Memory B cell (primary cell): Measurements from ENCODE around the gene CACNA2D4.

ENCODE experiments used
- ATAC-seq: fragments of 150-1000 bp; cut with Tn5 transposase; 2 replicates; pipeline ENCODE4 v1.10.0; 2021; ENCODE audit warnings: low read depth, mild to moderate bottlenecking, moderate library complexity
- DNase-seq, 2 donors: peaks; one replicate each; pipeline ENCODE4 v3.0.0; 2022; ENCODE audit warnings: low spot score in 2 of 2
- H3K27ac Mint-ChIP-seq: one replicate; pipeline ENCODE4 v1.8.0; 2022; ENCODE audit warnings: mild to moderate bottlenecking, moderate library complexity, mixed read lengths
- H3K27me3 Mint-ChIP-seq: one replicate; pipeline ENCODE4 v1.8.0; 2022; ENCODE audit warnings: mixed read lengths
- H3K36me3 Mint-ChIP-seq: one replicate; pipeline ENCODE4 v1.8.0; 2022; ENCODE audit warnings: mild to moderate bottlenecking, mixed read lengths
- H3K4me1 Mint-ChIP-seq: one replicate; pipeline ENCODE4 v1.8.0; 2022; ENCODE audit warnings: mixed read lengths
- H3K4me3 Mint-ChIP-seq: one replicate; pipeline ENCODE4 v1.8.0; 2022; ENCODE audit warnings: mild to moderate bottlenecking, moderate library complexity, mixed read lengths
- H3K9me3 Mint-ChIP-seq: one replicate; pipeline ENCODE4 v1.8.0; 2022; ENCODE audit warnings: mixed read lengths

CACNA2D4 gene

GRCh38 chr12:1870998-1871917 is 47.2 kb downstream of the CACNA2D4 start:
- H3K36me3 Mint-ChIP-seq = peaks cover 4% of the 10 kb centered on the region

GRCh38 chr12:1870086-1870485 is 48.4 kb downstream of the CACNA2D4 start:
- Mint-ChIP-seq H3K4me3 (no peak overlapping the region), H3K27me3 (peaks cover 10% of the 10 kb centered on the region), H3K9me3 (peaks cover 8% of the 10 kb centered on the region), H3K4me1 (peaks cover 8% of the 10 kb centered on the region), H3K36me3 (peaks cover 4% of the 10 kb centered on the region), H3K27ac (no peak overlapping the region)
- no peak for ATAC-seq
- DNase-seq = no peak

More at GRCh38 chr12:1870998-1871917, 47.2 kb downstream of the CACNA2D4 start:
- Mint-ChIP-seq H3K4me1 (peaks cover 6% of the 10 kb centered on the region), H3K27ac (peak overlapping the region; percentile 53), H3K9me3 (peaks cover 8% of the 10 kb centered on the region), H3K27me3 (peaks cover 9% of the 10 kb centered on the region), H3K4me3 (no peak overlapping the region)
- ATAC-seq (no peak), DNase-seq (no peak)

GRCh38 chr12:1869145-1869544 is 49.3 kb downstream of the CACNA2D4 start:
- no peak for ATAC-seq
- Mint-ChIP-seq H3K27me3 (peaks cover 10% of the 10 kb centered on the region), H3K4me3 (no peak overlapping the region), H3K9me3 (peaks cover 8% of the 10 kb centered on the region), H3K4me1 (peaks cover 8% of the 10 kb centered on the region), H3K36me3 (peaks cover 4% of the 10 kb centered on the region), H3K27ac (no peak overlapping the region)
- DNase-seq = no peak

GRCh38 chr12:1865284-1865866 is 53.1 kb downstream of the CACNA2D4 start:
- ATAC-seq = no peak
- Mint-ChIP-seq H3K36me3 (peaks cover 4% of the 10 kb centered on the region), H3K9me3 (peaks cover 8% of the 10 kb centered on the region), H3K27ac (no peak overlapping the region), H3K27me3 (peaks cover 11% of the 10 kb centered on the region), H3K4me1 (peaks cover 2% of the 10 kb centered on the region), H3K4me3 (no peak overlapping the region)
- no peak for DNase-seq

GRCh38 chr12:1864867-1865266 is 53.6 kb downstream of the CACNA2D4 start:
- Mint-ChIP-seq H3K4me1 (peaks cover 2% of the 10 kb centered on the region), H3K4me3 (no peak overlapping the region), H3K27ac (no peak overlapping the region), H3K27me3 (peaks cover 11% of the 10 kb centered on the region), H3K9me3 (peaks cover 8% of the 10 kb centered on the region), H3K36me3 (peaks cover 4% of the 10 kb centered on the region)
- DNase-seq (no peak), ATAC-seq (no peak)

GRCh38 chr12:1864456-1864855 is 54.0 kb downstream of the CACNA2D4 start:
- no peak overlapping the region for H3K4me3 Mint-ChIP-seq
- H3K36me3 Mint-ChIP-seq = peaks cover 2% of the 10 kb centered on the region
- DNase-seq = no peak
- H3K27me3 Mint-ChIP-seq = peaks cover 7% of the 10 kb centered on the region
- H3K9me3 Mint-ChIP-seq = peaks cover 4% of the 10 kb centered on the region
- no peak for ATAC-seq
- peaks cover 2% of the 10 kb centered on the region for H3K4me1 Mint-ChIP-seq
- no peak overlapping the region for H3K27ac Mint-ChIP-seq

- H3K4me1 Mint-ChIP-seq = peaks cover 2% of the 10 kb centered on the region
These were observed 54.6 kb downstream of the CACNA2D4 start for GRCh38 chr12:1863823-1864222.

GRCh38 chr12:1862973-1863372 is 55.5 kb downstream of the CACNA2D4 start:
- Mint-ChIP-seq H3K9me3 (peaks cover 3% of the 10 kb centered on the region), H3K27ac (no peak overlapping the region), H3K36me3 (no peaks in the 10 kb centered on the region), H3K4me3 (no peak overlapping the region), H3K27me3 (peaks cover 5% of the 10 kb centered on the region), H3K4me1 (peaks cover 2% of the 10 kb centered on the region)
- DNase-seq = no peak
- no peak for ATAC-seq

More at GRCh38 chr12:1863823-1864222, 54.6 kb downstream of the CACNA2D4 start:
- DNase-seq (no peak), ATAC-seq (no peak)
- Mint-ChIP-seq H3K27me3 (peaks cover 6% of the 10 kb centered on the region), H3K9me3 (peaks cover 3% of the 10 kb centered on the region), H3K36me3 (no peaks in the 10 kb centered on the region), H3K27ac (no peak overlapping the region), H3K4me3 (no peak overlapping the region)

- no peaks in the 10 kb centered on the region for H3K9me3 Mint-ChIP-seq
- DNase-seq = no peak
- no peaks in the 10 kb centered on the region for H3K4me1 Mint-ChIP-seq
- no peak overlapping the region for H3K27ac Mint-ChIP-seq
- peaks cover 2% of the 10 kb centered on the region for H3K36me3 Mint-ChIP-seq
- no peak overlapping the region for H3K4me3 Mint-ChIP-seq
- no peak for ATAC-seq
- peaks cover 9% of the 10 kb centered on the region for H3K27me3 Mint-ChIP-seq
These were observed 58.8 kb downstream of the CACNA2D4 start for GRCh38 chr12:1859643-1860042.

- Mint-ChIP-seq H3K27ac (no peak overlapping the region), H3K4me3 (no peak overlapping the region), H3K27me3 (peaks cover 9% of the 10 kb centered on the region), H3K36me3 (peaks cover 2% of the 10 kb centered on the region), H3K4me1 (no peaks in the 10 kb centered on the region), H3K9me3 (no peaks in the 10 kb centered on the region)
- DNase-seq = no peak
- no peak for ATAC-seq
These were observed 60.0 kb downstream of the CACNA2D4 start for GRCh38 chr12:1858456-1858855.

- no peak overlapping the region for H3K4me3 Mint-ChIP-seq
- DNase-seq = no peak
- H3K4me1 Mint-ChIP-seq = no peaks in the 10 kb centered on the region
These were observed 60.6 kb downstream of the CACNA2D4 start for GRCh38 chr12:1857821-1858220.

GRCh38 chr12:1857086-1857485 is 61.4 kb downstream of the CACNA2D4 start:
- Mint-ChIP-seq H3K27ac (no peak overlapping the region), H3K9me3 (no peaks in the 10 kb centered on the region), H3K4me3 (no peak overlapping the region), H3K4me1 (no peaks in the 10 kb centered on the region), H3K27me3 (peaks cover 9% of the 10 kb centered on the region), H3K36me3 (peaks cover 2% of the 10 kb centered on the region)
- ATAC-seq (no peak), DNase-seq (no peak)

More at GRCh38 chr12:1857821-1858220, 60.6 kb downstream of the CACNA2D4 start:
- H3K27ac Mint-ChIP-seq = no peak overlapping the region
- ATAC-seq = no peak
- H3K9me3 Mint-ChIP-seq = no peaks in the 10 kb centered on the region
- peaks cover 2% of the 10 kb centered on the region for H3K36me3 Mint-ChIP-seq
- peaks cover 9% of the 10 kb centered on the region for H3K27me3 Mint-ChIP-seq

- Mint-ChIP-seq H3K4me1 (no peaks in the 10 kb centered on the region), H3K9me3 (no peaks in the 10 kb centered on the region), H3K4me3 (no peak overlapping the region), H3K27me3 (peaks cover 8% of the 10 kb centered on the region), H3K27ac (no peak overlapping the region), H3K36me3 (peaks cover 2% of the 10 kb centered on the region)
- ATAC-seq (no peak), DNase-seq (no peak)
These were observed 63.2 kb downstream of the CACNA2D4 start for GRCh38 chr12:1855241-1855640.

- H3K27ac Mint-ChIP-seq = no peak overlapping the region
- no peaks in the 10 kb centered on the region for H3K4me1 Mint-ChIP-seq
- H3K9me3 Mint-ChIP-seq = no peaks in the 10 kb centered on the region
- peaks cover 8% of the 10 kb centered on the region for H3K27me3 Mint-ChIP-seq
- ATAC-seq = no peak
- peaks cover 2% of the 10 kb centered on the region for H3K36me3 Mint-ChIP-seq
- no peak for DNase-seq
- H3K4me3 Mint-ChIP-seq = no peak overlapping the region
These were observed 64.7 kb downstream of the CACNA2D4 start for GRCh38 chr12:1853716-1854115.
